PC-3 (cell line): ENCODE results near the gene AEBP2. TPM values are rescaled to one million over a fixed set of nuclear protein-coding genes. Genes with fewer than 3 reads are reported as not detected.

Experiments
- ATAC-seq: fragments of 200-7000 bp; cut with Tn5 transposase; 2 replicates; pipeline ENCODE4 v1.9.1; 2020; ENCODE audit warnings: mild to moderate bottlenecking, moderate library complexity
- BruUV-seq: library from RNA; stranded (reverse); fragments of 400-500 nt; replicated peaks from 2 replicates; lab custom pipeline; 2021; lab: Mats Ljungman, UMichigan
- CTCF ChIA-PET: fragments of 300-600 bp; sonication (Branson Sonifier 250); formaldehyde crosslinking; loops from one replicate; lab custom pipeline; 2022; ENCODE audit warnings: antibody characterized with exemption; lab: Charles Lee
- POLR2A ChIA-PET: fragments of 300-600 bp; sonication (Branson Sonifier 250); formaldehyde crosslinking; loops from one replicate; lab custom pipeline; 2022; ENCODE audit warnings: antibody characterized with exemption; ENCODE audit not compliant: unreplicated experiment; lab: Charles Lee
- DNase-seq: peaks from one replicate; pipeline ENCODE4 v3.0.0-alpha.2; 2015
- H2AFZ ChIP-seq: fragments of 300-600 bp; sonication (generic); 2 replicates; pipeline ENCODE4 v1.6.0; 2016; ENCODE audit warnings: antibody characterized with exemption, low read length
- H3F3A ChIP-seq: fragments of 300-600 bp; sonication (generic); one replicate; pipeline ENCODE4 v1.6.0; 2017; ENCODE audit warnings: antibody characterized with exemption, low read length, control low read depth, mild to moderate bottlenecking; ENCODE audit not compliant: unreplicated experiment
- H3K27ac ChIP-seq: fragments of 300-600 bp; sonication (generic); 2 replicates; pipeline ENCODE4 v1.5.1; 2016; ENCODE audit warnings: mild to moderate bottlenecking, low read length
- H3K27me3 ChIP-seq: fragments of 300-600 bp; sonication (generic); 2 replicates; pipeline ENCODE4 v1.6.1; 2016; ENCODE audit warnings: low read length, mixed read lengths
- H3K36me3 ChIP-seq: fragments of 300-600 bp; sonication (generic); 2 replicates; pipeline ENCODE4 v1.6.1; 2016; ENCODE audit warnings: low read depth, mixed run types, low read length, mixed read lengths
- H3K4me1 ChIP-seq: fragments of 300-600 bp; sonication (generic); 2 replicates; pipeline ENCODE4 v1.5.1; 2016; ENCODE audit warnings: low read length; ENCODE audit not compliant: insufficient read depth
- H3K4me2 ChIP-seq: fragments of 300-600 bp; sonication (generic); 2 replicates; pipeline ENCODE4 v1.6.0; 2016; ENCODE audit warnings: low read length
- H3K4me3 ChIP-seq: fragments of 300-600 bp; sonication (generic); 2 replicates; pipeline ENCODE4 v1.5.1; 2016; ENCODE audit warnings: mild to moderate bottlenecking, low read length, mixed read lengths
- H3K79me2 ChIP-seq: fragments of 300-600 bp; sonication (generic); 2 replicates; pipeline ENCODE4 v1.6.1; 2017; ENCODE audit warnings: low read length, mixed read lengths
- H3K9ac ChIP-seq: fragments of 300-600 bp; sonication (generic); 2 replicates; pipeline ENCODE4 v1.6.0; 2016; ENCODE audit warnings: mild to moderate bottlenecking, low read length
- H3K9me2 ChIP-seq: fragments of 300-600 bp; sonication (generic); replicated peaks from 2 replicates; pipeline ENCODE4 v1.6.1; 2016; ENCODE audit warnings: mixed run types, low read length, mixed read lengths
- H3K9me3 ChIP-seq: fragments of 300-600 bp; sonication (generic); 2 replicates; pipeline ENCODE4 v1.6.1; 2016; ENCODE audit warnings: low read length, mixed read lengths
- H4K20me1 ChIP-seq: fragments of 300-600 bp; sonication (generic); 2 replicates; pipeline ENCODE4 v1.6.1; 2016; ENCODE audit warnings: low read length, mixed read lengths
- CTCF ChIP-seq: fragments of 300-600 bp; sonication (generic); conservative IDR thresholded peaks from 2 replicates; pipeline ENCODE4 v1.5.1; 2017; ENCODE audit warnings: antibody characterized with exemption, low read depth, mild to moderate bottlenecking, low read length
- EZH2 ChIP-seq: fragments of 300-600 bp; sonication (generic); IDR thresholded peaks from one replicate; pipeline ENCODE4 v1.6.1; 2017; ENCODE audit warnings: antibody characterized with exemption, mild to moderate bottlenecking, low read length; ENCODE audit not compliant: unreplicated experiment
- EZH2phosphoT487 ChIP-seq: fragments of 300-600 bp; sonication (generic); IDR thresholded peaks from 2 replicates; pipeline ENCODE4 v1.6.1; 2018; ENCODE audit warnings: mild to moderate bottlenecking, antibody characterized with exemption, low read length, borderline replicate concordance
- intact Hi-C: fragments of 100-400 bp; cut with micrococcal nuclease; formaldehyde crosslinking; loops from 2 replicates; pipeline ENCODE4 v1.9.0; 2023
- total RNA-seq: library from RNA; depleted of rRNA; stranded (reverse); fragments of >200 nt; gene quantifications from 2 replicates; pipeline ENCODE4 v1.2.3, GENCODE V29; 2014

The AEBP2 gene
- total RNA-seq, 1 experiment from 2014 or later, result 10.2 TPM

- H3K27ac ChIP-seq, result no peak overlapping the region
Observed at GRCh38 chr12:19394385-19394784, 44.9 kb upstream of the AEBP2 start.

GRCh38 chr12:19397534-19397933, 41.8 kb upstream of the AEBP2 start:
- Histone ChIP-seq H3K27ac (no peak overlapping the region), H3K27me3 (no peaks in the 10 kb centered on the region), H2AFZ (no peak overlapping the region), H3K4me1 (no peaks in the 10 kb centered on the region), H3K79me2 (no peaks in the 10 kb centered on the region), H3K4me3 (no peak overlapping the region), H4K20me1 (no peaks in the 10 kb centered on the region), H3K4me2 (no peak overlapping the region), H3K9ac (no peak overlapping the region), H3K36me3 (no peaks in the 10 kb centered on the region), H3K9me3 (no peaks in the 10 kb centered on the region), H3F3A (no peaks in the 10 kb centered on the region), H3K9me2 (no peaks in the 10 kb centered on the region)
- ATAC-seq (peak; percentile 24), DNase-seq (peak; percentile 10)
- TF ChIP-seq EZH2phosphoT487 (no peak), CTCF (no peak), EZH2 (no peak)
- intact Hi-C loops, result no loop called here
- CTCF ChIA-PET, result no interaction called here
- BruUV-seq, result no TSS peak
- POLR2A ChIA-PET, result no interaction called here

More at GRCh38 chr12:19394385-19394784, 44.9 kb upstream of the AEBP2 start:
- H3K36me3 ChIP-seq, result no peaks in the 10 kb centered on the region
- no peak overlapping the region for H3K4me3 ChIP-seq
- intact Hi-C loops, result no loop called here
- ChIA-PET POLR2A (no interaction called here), CTCF (interaction anchor here (0.6 kb wide), 1 partner anchor 14 kb away, joined by 3 read pairs; no protein-coding TSS in a partner anchor)
- peaks cover 7% of the 10 kb centered on the region; the same call in 1 of the 2 replicates for H3K4me1 ChIP-seq
- H3K4me2 ChIP-seq, result no peak overlapping the region
- H3K9me2 ChIP-seq, result no peaks in the 10 kb centered on the region
- TF ChIP-seq CTCF (no peak), EZH2 (no peak), EZH2phosphoT487 (no peak)
- no peaks in the 10 kb centered on the region for H3K79me2 ChIP-seq
- H3K9ac ChIP-seq, result no peak overlapping the region
- H4K20me1 ChIP-seq, result no peaks in the 10 kb centered on the region
- no peaks in the 10 kb centered on the region for H3F3A ChIP-seq
- ATAC-seq (no peak), DNase-seq (no peak)
- no peaks in the 10 kb centered on the region for H3K27me3 ChIP-seq
- H3K9me3 ChIP-seq, result no peaks in the 10 kb centered on the region
- BruUV-seq, result no TSS peak
- no peak overlapping the region for H2AFZ ChIP-seq
